DMS114 treated with DMSO at 0.1 percent for 48 hours (cell line): Measurements from ENCODE around the gene NEB.

Experiments
- DNase-seq: peaks from one replicate; lab custom pipeline; 2025; ENCODE audit not compliant: unreplicated experiment; lab: John Stamatoyannopoulos, UW

NEB gene, protein sequence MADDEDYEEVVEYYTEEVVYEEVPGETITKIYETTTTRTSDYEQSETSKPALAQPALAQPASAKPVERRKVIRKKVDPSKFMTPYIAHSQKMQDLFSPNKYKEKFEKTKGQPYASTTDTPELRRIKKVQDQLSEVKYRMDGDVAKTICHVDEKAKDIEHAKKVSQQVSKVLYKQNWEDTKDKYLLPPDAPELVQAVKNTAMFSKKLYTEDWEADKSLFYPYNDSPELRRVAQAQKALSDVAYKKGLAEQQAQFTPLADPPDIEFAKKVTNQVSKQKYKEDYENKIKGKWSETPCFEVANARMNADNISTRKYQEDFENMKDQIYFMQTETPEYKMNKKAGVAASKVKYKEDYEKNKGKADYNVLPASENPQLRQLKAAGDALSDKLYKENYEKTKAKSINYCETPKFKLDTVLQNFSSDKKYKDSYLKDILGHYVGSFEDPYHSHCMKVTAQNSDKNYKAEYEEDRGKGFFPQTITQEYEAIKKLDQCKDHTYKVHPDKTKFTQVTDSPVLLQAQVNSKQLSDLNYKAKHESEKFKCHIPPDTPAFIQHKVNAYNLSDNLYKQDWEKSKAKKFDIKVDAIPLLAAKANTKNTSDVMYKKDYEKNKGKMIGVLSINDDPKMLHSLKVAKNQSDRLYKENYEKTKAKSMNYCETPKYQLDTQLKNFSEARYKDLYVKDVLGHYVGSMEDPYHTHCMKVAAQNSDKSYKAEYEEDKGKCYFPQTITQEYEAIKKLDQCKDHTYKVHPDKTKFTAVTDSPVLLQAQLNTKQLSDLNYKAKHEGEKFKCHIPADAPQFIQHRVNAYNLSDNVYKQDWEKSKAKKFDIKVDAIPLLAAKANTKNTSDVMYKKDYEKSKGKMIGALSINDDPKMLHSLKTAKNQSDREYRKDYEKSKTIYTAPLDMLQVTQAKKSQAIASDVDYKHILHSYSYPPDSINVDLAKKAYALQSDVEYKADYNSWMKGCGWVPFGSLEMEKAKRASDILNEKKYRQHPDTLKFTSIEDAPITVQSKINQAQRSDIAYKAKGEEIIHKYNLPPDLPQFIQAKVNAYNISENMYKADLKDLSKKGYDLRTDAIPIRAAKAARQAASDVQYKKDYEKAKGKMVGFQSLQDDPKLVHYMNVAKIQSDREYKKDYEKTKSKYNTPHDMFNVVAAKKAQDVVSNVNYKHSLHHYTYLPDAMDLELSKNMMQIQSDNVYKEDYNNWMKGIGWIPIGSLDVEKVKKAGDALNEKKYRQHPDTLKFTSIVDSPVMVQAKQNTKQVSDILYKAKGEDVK (N-terminal part only)

DNA sequence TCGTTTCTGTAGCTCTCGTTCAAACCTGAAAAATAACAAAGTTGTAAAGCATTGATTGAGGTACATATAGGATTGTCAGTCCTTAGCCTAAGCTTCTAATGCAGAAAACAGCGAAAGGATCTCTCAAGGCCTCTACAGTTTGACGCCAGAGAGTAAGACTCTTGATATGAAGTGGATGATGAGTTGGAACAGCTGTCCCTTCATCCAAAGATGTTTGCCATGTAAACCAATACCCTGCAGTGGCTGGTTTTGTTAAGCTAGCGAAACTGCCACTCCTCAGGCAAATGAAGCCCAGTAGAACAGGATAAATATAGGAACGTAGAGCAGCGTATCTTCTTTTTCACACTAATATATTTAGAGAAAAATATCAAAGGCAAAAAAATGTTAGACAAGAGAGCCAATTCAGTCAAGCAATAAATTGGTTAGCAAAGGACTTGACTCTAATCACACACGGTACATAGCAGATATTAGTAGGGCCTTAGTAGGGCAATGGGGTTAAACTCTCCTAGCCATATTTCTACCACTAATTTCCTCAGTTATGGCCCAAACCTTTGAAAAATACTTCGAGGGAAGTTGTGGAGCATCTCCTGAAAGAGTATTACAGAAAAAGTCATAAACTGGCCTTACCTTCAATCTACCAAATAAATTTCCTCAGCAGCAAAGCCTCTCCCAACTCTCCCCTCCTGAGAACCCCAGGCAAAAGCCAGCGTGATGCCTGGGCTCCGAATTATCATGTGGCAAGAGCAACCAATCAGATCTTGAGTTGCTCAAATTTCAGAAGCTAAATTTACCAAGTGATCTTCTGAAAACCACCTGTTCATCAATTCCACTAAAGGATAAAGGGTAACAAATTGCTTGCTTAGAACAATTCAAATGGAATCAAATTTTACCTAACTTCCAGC, at the start of gene NEB:
Gene NEB, minus strand, starts transcription at position 706 of the 902 bp plus-strand sequence. CDS start 1,320 bp downstream, outside the sequence.
- no peak for DNase-seq

DNA sequence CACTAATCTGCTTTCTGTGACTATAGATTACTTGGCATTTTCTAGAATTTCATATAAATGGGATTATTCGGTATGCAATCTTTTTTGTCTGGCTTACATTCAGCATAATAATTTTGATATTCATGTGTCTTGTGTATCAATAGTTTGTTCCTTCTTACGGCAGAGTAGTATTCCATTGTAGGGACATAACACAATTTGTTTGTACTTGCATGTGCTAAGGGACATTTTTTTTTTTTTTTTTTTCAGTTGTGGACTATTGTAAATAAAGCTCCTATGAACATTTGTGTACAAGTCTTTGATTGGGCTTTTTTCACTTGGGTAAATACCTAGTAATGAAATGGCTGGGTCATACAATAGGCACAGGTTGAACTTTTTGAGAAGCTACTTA, 48.9 kb upstream of the NEB start:
- DNase-seq = no peak

DNA sequence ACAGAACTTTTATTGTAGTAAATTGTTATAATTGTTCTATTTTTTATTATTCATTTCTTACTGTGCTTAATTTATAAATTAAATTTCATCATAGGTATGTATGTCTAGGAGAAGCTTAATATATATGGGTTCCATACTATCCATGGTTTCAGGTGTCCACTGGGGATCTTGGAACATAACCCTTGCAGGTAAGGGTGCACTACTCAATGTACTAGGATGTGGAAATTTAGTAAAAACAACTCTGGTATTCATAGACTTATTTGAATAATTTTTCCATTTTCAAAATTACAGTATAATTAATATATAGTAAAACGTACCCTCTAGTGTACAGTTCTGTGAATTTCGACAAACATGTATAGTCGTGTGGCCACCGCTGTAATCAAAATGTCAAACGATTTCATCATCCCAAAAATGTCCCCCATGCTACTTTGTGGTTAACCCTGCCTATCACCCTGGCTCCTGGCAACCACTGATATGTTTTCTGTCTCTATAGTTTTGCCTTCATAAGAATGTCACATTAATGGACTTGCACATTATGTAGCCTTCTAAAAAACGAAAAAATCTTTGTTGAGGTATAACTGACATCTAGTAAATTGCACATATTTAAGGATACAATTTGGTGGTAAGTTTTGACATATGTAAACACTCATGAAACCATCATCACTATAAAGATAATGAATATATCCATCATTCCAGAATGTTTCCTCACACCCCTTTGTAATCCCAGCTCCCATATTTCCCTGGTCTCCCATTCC, 48.3 kb upstream of the NEB start:
- no peak for DNase-seq

DNA sequence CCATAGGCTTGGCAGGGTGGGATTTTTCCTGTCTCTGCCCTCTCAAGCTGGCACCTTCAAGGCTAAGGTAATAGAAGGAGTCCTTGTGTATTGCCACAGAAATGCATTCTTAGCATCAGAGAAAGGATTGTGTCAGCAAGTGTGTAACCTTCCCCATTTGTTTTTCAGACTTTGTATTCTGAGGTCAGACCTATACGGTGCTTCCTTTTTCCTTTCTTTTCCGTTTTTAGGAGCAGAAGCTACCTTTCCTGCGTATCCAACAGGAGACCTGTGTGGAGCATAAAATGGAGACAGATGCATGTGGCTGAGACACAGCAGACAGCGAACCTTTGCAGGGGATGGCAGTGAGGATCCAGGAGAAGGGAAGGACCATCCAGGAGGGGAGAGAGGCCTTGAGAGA, 47.4 kb upstream of the NEB start:
- DNase-seq = no peak

DNA sequence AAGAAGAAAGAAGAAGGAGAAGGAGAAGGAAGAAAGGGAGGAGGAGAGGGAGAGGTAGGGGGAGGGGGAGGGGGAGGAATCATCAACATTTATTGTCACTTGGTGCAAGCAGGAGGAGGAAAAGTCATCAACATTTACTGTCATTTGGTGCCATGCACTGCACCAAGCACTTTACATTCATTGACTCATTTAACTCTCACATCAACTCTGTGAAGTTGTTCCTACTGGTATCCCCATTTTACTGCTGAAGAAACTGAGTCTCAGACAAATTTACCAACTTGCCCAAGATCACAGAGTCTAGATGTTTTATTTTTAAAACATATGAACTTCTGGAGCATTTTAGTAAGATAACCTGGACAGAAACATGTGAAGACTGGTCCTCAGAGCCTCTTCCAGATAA, 46.7 kb upstream of the NEB start:
- no peak for DNase-seq

DNA sequence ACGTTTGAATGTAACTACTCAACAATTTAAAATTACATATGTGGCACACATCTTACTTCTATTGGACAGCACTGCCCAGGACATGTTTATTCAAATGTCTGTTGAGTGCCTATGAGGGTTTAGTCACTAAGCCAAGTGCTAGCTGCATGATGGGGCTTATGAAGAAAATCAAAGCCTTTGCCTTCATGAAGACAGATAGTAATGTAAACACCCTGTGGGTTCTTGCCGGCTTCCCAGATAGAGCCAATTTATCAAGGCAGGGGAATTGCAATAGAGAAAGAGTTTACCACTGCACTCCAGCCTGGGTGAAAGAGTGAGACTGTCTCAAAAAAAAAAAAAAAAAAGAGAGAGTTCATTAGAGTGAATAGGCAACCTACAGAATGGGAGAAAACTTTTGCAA, 43.7 kb upstream of the NEB start:
- DNase-seq = no peak

DNA sequence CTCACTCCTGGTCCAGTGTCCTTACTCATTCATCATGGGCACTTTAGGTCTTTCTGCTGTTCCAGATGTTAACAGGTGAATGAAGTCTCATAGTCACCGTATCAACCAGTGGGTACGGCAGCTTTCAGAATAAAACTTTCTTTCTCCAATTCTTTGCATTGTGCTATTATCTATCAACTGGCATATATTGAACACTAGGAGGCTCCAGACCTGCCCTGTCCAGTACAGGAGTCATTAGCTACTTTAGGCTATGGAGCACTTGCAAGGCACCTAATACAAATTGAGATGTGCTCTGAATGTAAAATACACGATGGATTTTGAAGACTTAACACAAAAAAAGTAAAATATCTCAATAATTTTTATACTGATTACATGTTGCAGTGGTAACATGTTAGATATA, 43.2 kb upstream of the NEB start:
- no peak for DNase-seq

DNA sequence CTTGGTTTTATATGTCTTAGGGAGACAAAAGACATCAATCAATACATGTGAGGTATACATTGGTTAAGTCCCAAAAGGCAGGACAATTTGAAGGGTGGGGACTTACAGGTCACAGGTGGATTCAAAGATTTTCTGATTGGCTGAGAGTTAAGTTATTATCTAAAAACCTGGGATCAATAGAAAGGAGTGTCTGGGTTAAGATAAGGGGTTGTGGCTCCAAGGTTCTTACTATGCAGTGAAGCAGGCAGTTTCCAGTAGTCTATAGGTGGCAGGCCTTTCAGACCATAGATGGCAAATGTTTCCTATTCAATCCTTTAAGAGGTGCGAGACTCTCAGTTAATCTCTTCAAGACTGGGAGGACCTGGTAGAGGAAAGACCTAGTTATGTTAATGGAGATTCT, 42.1 kb upstream of the NEB start:
- DNase-seq = no peak

DNA sequence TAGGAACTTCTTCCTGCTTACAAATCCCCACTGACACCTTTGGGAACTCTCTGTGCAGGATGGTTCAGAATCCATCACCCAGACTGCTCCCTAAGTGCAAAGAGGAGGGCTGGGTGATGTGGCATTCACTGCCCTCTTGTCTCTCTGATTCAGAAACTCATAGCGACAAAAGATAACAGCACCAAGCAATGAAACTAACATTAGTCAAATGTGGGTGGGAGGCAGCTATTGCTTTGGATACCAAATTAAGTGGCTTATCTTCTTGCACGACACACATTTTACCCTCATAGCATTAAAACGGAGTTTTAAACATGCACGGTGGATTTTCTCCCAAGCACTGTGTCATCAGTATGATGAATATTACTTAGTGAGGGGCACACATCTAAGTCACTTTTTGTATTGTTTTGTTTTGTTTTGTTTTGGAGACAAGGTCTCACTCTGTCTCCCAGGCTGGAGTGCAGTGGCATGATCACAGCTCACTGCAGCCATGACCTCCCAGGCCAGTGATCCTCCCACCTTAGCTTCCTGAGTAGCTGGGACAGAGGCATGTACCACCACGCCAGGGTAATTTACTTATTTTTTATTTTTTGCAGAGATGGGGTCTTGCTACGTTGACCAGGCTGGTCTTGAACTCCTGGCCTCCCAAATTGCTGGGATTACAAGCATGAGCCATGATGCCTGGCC, 40.9 kb upstream of the NEB start:
- no peak for DNase-seq

DNA sequence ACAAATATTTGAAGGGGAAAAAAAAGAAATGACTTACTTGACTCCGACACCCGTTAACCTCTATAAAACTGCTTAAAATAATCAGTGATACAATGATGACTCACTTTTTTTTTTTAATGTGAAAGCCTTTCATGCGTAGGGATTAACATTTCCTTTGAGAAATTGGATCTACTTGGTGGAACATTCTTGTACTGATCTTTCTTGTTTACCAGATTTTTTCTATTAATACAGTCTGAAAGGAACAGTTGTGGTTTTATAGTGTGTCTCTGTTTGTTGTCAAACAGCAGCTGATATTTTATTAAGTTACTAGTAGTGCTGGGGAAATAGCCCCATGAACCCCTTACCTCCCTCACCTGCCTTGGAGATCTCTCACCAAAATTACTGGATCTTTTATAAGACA, 40.2 kb upstream of the NEB start:
- no peak for DNase-seq

DNA sequence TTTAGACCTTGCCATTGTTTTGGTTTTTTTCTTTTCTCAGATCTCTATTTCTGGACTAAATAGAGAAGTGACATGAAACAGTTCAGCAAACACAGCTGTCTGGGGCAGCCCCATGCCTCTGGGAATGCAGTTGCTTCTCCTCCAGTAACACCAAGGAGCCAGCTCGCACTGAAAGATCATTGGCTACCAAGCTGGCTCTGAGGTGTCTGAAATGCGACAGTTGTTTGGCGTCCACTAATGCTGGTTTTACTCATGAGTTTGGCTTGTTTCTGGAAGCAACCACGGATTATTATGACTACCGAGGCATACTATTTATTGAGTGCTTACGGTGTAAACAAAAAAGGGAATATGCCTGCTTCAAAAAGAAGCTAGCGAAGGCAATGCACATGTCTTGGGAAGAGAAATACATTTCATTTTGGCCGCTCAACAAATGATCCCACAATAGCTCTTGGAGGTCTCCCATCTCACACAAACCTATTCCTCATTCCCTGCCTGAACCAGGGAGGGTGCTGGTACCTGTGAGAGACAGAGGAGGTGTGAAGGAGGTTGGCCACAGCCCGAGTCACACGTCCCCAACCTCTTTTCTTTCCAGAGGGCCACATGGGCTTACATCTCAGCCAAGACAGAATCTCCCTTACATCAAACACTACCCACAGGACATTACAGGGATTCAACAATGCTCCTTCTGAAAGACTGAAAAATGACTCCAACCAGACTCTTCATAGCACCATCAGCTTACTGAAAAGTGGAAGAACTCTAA, 37.5 kb upstream of the NEB start:
- no peak for DNase-seq

DNA sequence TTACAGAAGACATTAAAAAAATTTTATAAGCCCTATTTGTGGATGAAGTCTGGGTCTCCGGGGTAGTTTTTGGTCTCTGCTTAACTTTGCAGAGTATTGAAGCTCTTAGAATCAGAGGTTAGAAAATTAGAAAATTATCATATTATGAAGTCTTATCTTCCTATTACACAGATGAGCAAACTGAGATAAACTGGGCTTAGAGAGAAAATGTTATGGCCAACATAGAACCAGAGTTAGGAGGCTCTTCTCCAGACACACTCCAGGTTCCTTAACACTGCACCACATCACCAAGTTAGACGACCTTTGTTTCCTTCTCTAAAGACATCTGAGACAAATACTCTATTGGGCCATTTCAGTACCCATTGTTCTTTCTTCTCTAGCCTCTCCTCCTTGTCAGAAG, 36.7 kb upstream of the NEB start:
- no peak for DNase-seq

DNA sequence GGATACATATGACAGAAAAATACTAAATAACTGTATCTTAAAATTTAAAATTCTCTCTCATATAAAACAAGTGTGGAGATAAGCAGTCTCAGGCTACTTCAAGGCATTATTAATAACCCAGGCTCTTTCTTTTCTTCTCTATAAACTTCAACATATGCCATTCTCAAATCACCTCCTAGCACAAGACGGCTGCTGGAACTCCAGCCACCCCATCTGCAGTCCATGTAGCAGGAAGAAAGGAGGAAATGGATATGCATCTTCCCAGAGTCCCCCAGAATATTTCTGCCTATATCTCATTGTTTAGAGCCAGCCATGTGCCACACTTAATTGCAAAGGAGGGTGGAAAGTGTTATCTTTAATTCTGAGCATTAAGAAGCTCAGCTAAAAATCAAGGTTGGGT, 35.3 kb upstream of the NEB start:
- no peak for DNase-seq

DNA sequence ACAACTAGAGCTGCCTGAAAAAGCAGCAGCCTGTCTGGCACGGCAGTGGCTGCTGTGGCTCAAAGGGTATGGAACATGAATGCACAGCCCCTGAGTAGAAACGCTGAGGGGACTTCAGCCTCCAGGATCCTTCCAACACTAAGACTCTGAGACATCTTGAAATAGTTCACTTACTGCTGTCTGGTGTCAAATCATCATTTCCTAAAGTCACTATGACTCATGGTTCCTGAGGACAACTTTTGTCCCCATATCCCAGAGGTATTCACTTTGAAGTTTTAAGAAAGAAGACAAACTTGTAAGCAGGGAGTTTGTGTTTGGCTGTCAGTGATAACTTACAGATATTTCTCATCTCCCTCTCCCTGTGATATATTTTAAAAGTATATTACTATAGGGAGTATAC, 33.3 kb upstream of the NEB start:
- DNase-seq = no peak

DNA sequence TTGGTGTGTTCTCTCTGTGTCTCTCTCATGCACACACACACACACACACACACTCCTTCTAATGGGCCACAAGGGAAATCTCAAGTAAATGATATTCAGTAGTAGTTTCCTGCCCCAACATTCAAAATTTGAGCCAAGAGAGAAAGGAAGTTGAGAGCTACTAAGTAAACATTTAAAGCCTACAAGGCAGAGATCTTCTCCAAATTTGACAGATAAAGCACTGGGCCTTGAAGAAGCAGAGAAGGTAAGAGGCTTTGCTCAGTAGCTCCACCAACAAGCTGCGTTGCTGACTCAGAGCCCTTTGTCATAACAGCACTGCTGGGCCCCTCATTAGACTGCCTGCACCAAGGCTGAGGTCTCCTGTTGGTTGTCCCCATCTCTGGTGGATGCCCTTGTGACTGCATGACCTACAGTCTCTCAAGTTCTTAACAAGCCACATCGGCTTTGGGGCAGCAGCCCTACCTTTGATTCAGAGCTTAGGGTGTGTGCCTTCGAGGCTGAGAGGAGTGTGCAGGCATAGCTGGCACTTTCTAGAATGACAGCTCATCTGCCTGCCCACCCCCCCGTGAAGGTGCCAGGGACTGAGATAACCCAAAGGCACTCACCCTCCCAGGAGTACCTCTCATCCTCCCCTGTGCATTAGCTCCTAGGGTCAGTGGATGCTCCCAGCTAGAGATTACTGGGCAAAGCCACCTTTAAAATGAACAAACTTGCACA, 32.3 kb upstream of the NEB start:
- DNase-seq = no peak

DNA sequence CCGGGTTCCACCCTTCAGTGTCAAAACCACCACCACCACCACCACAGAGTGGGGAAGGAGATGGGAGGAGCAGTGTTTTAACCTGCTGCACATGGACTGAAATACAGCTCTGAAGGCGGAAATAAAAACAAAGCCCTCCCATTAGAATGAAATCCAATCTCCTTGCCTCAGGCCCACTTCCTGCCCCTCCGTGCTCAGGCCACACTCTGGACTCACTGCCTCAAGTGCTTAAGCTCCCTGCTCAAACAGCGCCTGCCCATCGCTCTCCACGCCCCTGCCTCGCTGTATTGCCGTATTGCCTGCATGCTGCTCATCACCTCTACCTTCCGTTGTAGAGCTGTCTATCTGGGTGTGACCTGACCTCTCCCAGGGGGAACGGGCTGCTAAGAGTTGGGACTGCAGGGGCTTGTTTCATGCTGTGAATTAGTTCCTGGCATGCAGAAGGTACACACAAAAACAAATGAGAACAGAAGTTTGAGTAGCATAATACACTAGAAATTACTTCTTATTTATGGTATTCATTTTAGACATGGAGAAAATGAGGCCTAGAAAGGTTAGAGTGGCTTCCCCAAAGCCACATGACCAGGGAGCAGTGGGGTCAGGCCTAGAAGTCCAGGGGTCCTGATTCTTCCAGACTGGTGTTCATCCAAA, 31.6 kb upstream of the NEB start:
- DNase-seq = no peak

DNA sequence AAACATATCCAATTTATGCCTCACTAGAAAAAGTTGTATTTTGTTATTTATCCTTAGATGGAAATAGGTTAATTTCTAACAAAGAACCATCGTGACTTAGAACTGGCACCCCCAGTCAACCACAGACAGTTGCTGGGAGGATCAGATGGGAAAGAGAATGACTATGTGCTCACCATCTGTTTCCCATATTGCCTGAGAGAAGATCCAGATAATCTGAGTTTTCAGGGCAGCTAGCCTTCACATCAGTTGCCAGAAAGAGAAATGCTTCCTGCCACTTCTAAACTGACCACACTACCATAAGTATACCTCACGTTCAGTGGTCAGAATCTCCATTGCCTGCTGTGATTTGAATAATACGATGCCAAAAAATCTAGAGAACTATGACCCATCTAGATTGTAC, 28.4 kb upstream of the NEB start:
- no peak for DNase-seq
